ENCODE data around the gene PCNX3. TPM values are rescaled to one million over a fixed set of nuclear protein-coding genes. Genes with fewer than 3 reads are reported as not detected.

The PCNX3 gene
- total RNA-seq, 1 donor from 2014 or later = 45.6 TPM

GRCh38 chr11:65571940-65572339 lies 43.6 kb upstream of the PCNX3 start:
- Histone ChIP-seq H3K4me1 (ENCODE audit: insufficient read depth, low read length) (peaks cover 58% of the 10 kb centered on the region), H3K4me3 (ENCODE audit: insufficient read depth, low read depth, low read length) (peak overlapping the region; percentile 79), H2AFZ (ENCODE audit: low read depth, low read length) (no peak overlapping the region), H3K4me2 (ENCODE audit: low read length) (peak overlapping the region; percentile 98), H3K9me3 (ENCODE audit: insufficient read depth, low read depth, low read length) (no peaks in the 10 kb centered on the region), H4K20me1 (ENCODE audit: insufficient read depth, low read length) (peaks cover 30% of the 10 kb centered on the region), H3K36me3 (ENCODE audit: insufficient read depth, low read length) (no peaks in the 10 kb centered on the region), H3K9ac (ENCODE audit: low read length) (peak overlapping the region; percentile 79), H3K27me3 (ENCODE audit: insufficient read depth, low read length) (no peaks in the 10 kb centered on the region), H3K79me2 (ENCODE audit: insufficient read depth, low read length) (peaks cover 54% of the 10 kb centered on the region), H3K27ac (ENCODE audit: low read depth, low read length) (no peak overlapping the region)
- TF ChIP-seq EZH2 (IDR thresholded peaks at IDR 0.05; ENCODE audit: insufficient read depth, low read length) = no peak
- TF ChIP-seq, protein P1, sequence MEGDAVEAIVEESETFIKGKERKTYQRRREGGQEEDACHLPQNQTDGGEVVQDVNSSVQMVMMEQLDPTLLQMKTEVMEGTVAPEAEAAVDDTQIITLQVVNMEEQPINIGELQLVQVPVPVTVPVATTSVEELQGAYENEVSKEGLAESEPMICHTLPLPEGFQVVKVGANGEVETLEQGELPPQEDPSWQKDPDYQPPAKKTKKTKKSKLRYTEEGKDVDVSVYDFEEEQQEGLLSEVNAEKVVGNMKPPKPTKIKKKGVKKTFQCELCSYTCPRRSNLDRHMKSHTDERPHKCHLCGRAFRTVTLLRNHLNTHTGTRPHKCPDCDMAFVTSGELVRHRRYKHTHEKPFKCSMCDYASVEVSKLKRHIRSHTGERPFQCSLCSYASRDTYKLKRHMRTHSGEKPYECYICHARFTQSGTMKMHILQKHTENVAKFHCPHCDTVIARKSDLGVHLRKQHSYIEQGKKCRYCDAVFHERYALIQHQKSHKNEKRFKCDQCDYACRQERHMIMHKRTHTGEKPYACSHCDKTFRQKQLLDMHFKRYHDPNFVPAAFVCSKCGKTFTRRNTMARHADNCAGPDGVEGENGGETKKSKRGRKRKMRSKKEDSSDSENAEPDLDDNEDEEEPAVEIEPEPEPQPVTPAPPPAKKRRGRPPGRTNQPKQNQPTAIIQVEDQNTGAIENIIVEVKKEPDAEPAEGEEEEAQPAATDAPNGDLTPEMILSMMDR (IDR thresholded peaks at IDR 0.05; ENCODE audit: insufficient read depth, low read depth, low read length) = peak; percentile 24
- peak overlapping the region; percentile 98 for H3K4me3 Mint-ChIP-seq (ENCODE audit: unreplicated experiment)
- peaks cover 34% of the 10 kb centered on the region for H3K4me1 Mint-ChIP-seq (ENCODE audit: low read depth, unreplicated experiment)
- DNase-seq (ENCODE audit: low read depth) (no peak), FAIRE-seq (no peak)
- H3K36me3 Mint-ChIP-seq (ENCODE audit: low read depth, unreplicated experiment) = peaks cover 2% of the 10 kb centered on the region
- H3K9me3 Mint-ChIP-seq (ENCODE audit: unreplicated experiment) = no peaks in the 10 kb centered on the region
- H3K27me3 Mint-ChIP-seq (ENCODE audit: low read depth, unreplicated experiment) = no peaks in the 10 kb centered on the region
- peak overlapping the region; percentile 85 for H3K27ac Mint-ChIP-seq (ENCODE audit: unreplicated experiment)

DNA sequence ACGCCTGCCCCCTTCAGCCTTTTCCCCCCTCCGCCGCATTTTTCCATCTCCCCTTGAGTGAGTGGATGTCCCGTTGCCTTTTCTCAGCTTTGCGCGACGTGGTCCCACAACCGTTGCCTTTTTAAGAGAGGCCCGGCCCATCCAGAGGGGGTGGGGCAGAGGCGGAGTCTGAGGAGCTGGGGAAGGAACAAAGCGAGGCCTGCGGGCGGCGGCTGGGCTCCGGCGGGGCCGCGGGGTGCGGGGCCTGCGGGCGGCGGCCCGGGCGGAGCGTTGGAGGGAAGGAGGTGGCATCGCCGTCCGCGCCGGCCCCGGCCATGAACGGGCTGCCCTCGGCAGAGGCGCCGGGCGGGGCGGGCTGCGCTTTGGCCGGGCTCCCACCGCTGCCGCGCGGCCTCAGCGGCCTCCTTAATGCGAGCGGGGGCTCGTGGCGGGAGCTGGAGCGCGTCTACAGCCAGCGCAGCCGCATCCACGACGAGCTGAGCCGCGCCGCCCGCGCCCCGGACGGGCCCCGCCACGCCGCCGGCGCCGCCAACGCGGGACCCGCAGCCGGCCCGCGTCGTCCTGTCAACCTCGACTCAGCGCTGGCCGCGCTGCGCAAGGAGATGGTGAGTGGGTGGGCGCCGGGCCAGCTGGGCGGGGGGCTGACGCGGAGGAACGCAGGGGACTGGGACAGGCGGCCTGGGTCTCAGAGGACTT lies 43.1 kb upstream of the PCNX3 start, which contains the start of gene FAM89B:
Gene FAM89B, plus strand, starts transcription at position 183 of the 696 bp plus-strand sequence. Its CDS starts 132 bp downstream, at position 315.
- TF ChIP-seq, protein P1 (IDR thresholded peaks at IDR 0.05; ENCODE audit: insufficient read depth, low read depth, low read length) = no peak
- no peak for TF ChIP-seq EZH2 (IDR thresholded peaks at IDR 0.05; ENCODE audit: insufficient read depth, low read length)
- H3K79me2 ChIP-seq (ENCODE audit: insufficient read depth, low read length) = peaks cover 54% of the 10 kb centered on the region
- Mint-ChIP-seq H3K27me3 (ENCODE audit: low read depth, unreplicated experiment) (no peaks in the 10 kb centered on the region), H3K36me3 (ENCODE audit: low read depth, unreplicated experiment) (peaks cover 2% of the 10 kb centered on the region), H3K27ac (ENCODE audit: unreplicated experiment) (peak within 1 kb of the TSS; percentile 85), H3K9me3 (ENCODE audit: unreplicated experiment) (no peaks in the 10 kb centered on the region), H3K4me3 (ENCODE audit: unreplicated experiment) (peak within 1 kb of the TSS; percentile 98), H3K4me1 (ENCODE audit: low read depth, unreplicated experiment) (peaks cover 34% of the 10 kb centered on the region)
- no peaks in the 10 kb centered on the region for H3K36me3 ChIP-seq (ENCODE audit: insufficient read depth, low read length)
- no peak within 1 kb of the TSS for H2AFZ ChIP-seq (ENCODE audit: low read depth, low read length)
- H3K4me1 ChIP-seq (ENCODE audit: insufficient read depth, low read length) = peaks cover 64% of the 10 kb centered on the region
- H3K27ac ChIP-seq (ENCODE audit: low read depth, low read length) = no peak within 1 kb of the TSS
- H3K9me3 ChIP-seq (ENCODE audit: insufficient read depth, low read depth, low read length) = no peaks in the 10 kb centered on the region
- H3K27me3 ChIP-seq (ENCODE audit: insufficient read depth, low read length) = no peaks in the 10 kb centered on the region
- DNase-seq (ENCODE audit: low read depth) (peak; percentile 70), FAIRE-seq (no peak)
- peak within 1 kb of the TSS; percentile 98 for H3K4me2 ChIP-seq (ENCODE audit: low read length)
- peak within 1 kb of the TSS; percentile 91 for H3K4me3 ChIP-seq (ENCODE audit: insufficient read depth, low read depth, low read length)
- H3K9ac ChIP-seq (ENCODE audit: low read length) = peak within 1 kb of the TSS; percentile 91
- peaks cover 33% of the 10 kb centered on the region for H4K20me1 ChIP-seq (ENCODE audit: insufficient read depth, low read length)
